CD14-positive monocyte (primary cell): ENCODE measurements around the gene HOXB1. TPM values are rescaled to one million over a fixed set of nuclear protein-coding genes. Genes with fewer than 3 reads are reported as not detected.

Experiments
- DNase-seq, 3 donors: peaks; one replicate each; pipeline ENCODE4 v3.0.0-alpha.2; 2011 to 2022
- H2AFZ ChIP-seq: 2 replicates; pipeline ENCODE4 v1.6.0; 2012; ENCODE audit warnings: mild to moderate bottlenecking, low read depth, low read length, inconsistent platforms; ENCODE audit not compliant: insufficient read depth, poor library complexity, severe bottlenecking
- H3K27ac ChIP-seq, 2 donors: 1 replicate in 1 of 2; 2 replicates in 1 of 2; pipeline ENCODE4 v1.5.1; 2012 to 2013; ENCODE audit warnings: low read length in 2 of 2, control low read depth in 1 of 2, inconsistent platforms in 1 of 2, low read depth in 1 of 2, mild to moderate bottlenecking in 1 of 2
- H3K27me3 ChIP-seq, 2 donors: one replicate each; pipeline versions ENCODE4 v1.6.0 to v1.6.1; 2011 to 2013; ENCODE audit warnings: low read length in 2 of 2; ENCODE audit not compliant: control insufficient read depth in 2 of 2, insufficient read depth in 2 of 2
- H3K36me3 ChIP-seq, 2 donors: replicated peaks in 1 of 2; 1 replicate in 1 of 2; 2 replicates in 1 of 2; pipeline versions ENCODE4 v1.5.1 to v1.6.1; 2012 to 2013; ENCODE audit warnings: low read length in 2 of 2, control low read depth in 1 of 2, inconsistent platforms in 1 of 2, mild to moderate bottlenecking in 1 of 2; ENCODE audit not compliant: insufficient read depth in 2 of 2, control insufficient read depth in 1 of 2
- H3K4me1 ChIP-seq, 2 donors: 1 replicate in 1 of 2; 2 replicates in 1 of 2; pipeline versions ENCODE4 v1.5.1 to v1.6.1; 2012 to 2013; ENCODE audit warnings: low read length in 2 of 2, control low read depth in 1 of 2, inconsistent platforms in 1 of 2, mild to moderate bottlenecking in 1 of 2, moderate library complexity in 1 of 2; ENCODE audit not compliant: insufficient read depth in 2 of 2, control insufficient read depth in 1 of 2
- H3K4me2 ChIP-seq: replicated peaks from 2 replicates; pipeline ENCODE3; 2012; ENCODE audit warnings: low read length, moderate library complexity, mild to moderate bottlenecking; ENCODE audit not compliant: poor library complexity, severe bottlenecking; ENCODE audit errors: extremely low read depth
- H3K4me3 ChIP-seq, 3 experiments: fragments of 200-600 bp in 1 of 3; sonication (generic) in 1 of 3; replicated peaks in 1 of 3; 1 replicate in 2 of 3; 2 replicates in 1 of 3; pipeline ENCODE4 v1.5.1; 2011 to 2013; ENCODE audit warnings: low read length in 3 of 3, mild to moderate bottlenecking in 3 of 3, control low read depth in 2 of 3, low read depth in 2 of 3, inconsistent platforms in 1 of 3, moderate library complexity in 1 of 3
- H3K79me2 ChIP-seq: 2 replicates; pipeline ENCODE4 v1.6.0; 2012; ENCODE audit warnings: mild to moderate bottlenecking, control low read depth, inconsistent platforms, low read length, moderate library complexity; ENCODE audit not compliant: insufficient read depth
- H3K9ac ChIP-seq: 2 replicates; pipeline ENCODE4 v1.6.0; 2017; ENCODE audit warnings: low read length, mild to moderate bottlenecking; ENCODE audit not compliant: insufficient read depth, poor library complexity, severe bottlenecking
- H3K9me3 ChIP-seq, 2 donors: replicated peaks in 1 of 2; 1 replicate in 1 of 2; 2 replicates in 1 of 2; pipeline versions ENCODE4 v1.5.1 to v1.6.1; 2012 to 2013; ENCODE audit warnings: low read length in 2 of 2, control low read depth in 1 of 2; ENCODE audit not compliant: control insufficient read depth in 1 of 2, insufficient read depth in 1 of 2
- H4K20me1 ChIP-seq: 2 replicates; pipeline ENCODE4 v1.6.0; 2012; ENCODE audit warnings: mild to moderate bottlenecking, low read length, control low read depth, moderate library complexity; ENCODE audit not compliant: insufficient read depth
- H3K27ac Mint-ChIP-seq, 7 donors: one replicate each; pipeline ENCODE4 v1.8.0; 2020; ENCODE audit warnings: mild to moderate bottlenecking in 7 of 7, mixed read lengths in 7 of 7, moderate library complexity in 6 of 7, inconsistent platforms in 2 of 7
- H3K27me3 Mint-ChIP-seq, 3 donors: one replicate each; pipeline ENCODE4 v1.8.0; 2021 to 2022; ENCODE audit warnings: low read depth in 3 of 3, mild to moderate bottlenecking in 3 of 3, mixed read lengths in 3 of 3, moderate library complexity in 3 of 3, inconsistent platforms in 1 of 3
- H3K36me3 Mint-ChIP-seq, 2 donors: one replicate each; pipeline ENCODE4 v1.8.0; 2020; ENCODE audit warnings: mixed read lengths in 2 of 2, inconsistent platforms in 1 of 2, mild to moderate bottlenecking in 1 of 2
- H3K4me1 Mint-ChIP-seq: one replicate; pipeline ENCODE4 v1.8.0; 2020; ENCODE audit warnings: mild to moderate bottlenecking, mixed read lengths
- H3K4me3 Mint-ChIP-seq, 2 donors: one replicate each; pipeline ENCODE4 v1.8.0; 2020; ENCODE audit warnings: mild to moderate bottlenecking in 2 of 2, mixed read lengths in 2 of 2, moderate library complexity in 1 of 2
- H3K9me3 Mint-ChIP-seq, 7 donors: one replicate each; pipeline ENCODE4 v1.8.0; 2020 to 2022; ENCODE audit warnings: mixed read lengths in 7 of 7, mild to moderate bottlenecking in 6 of 7, moderate library complexity in 6 of 7, inconsistent platforms in 2 of 7
- CTCF ChIP-seq: fragments of 200-600 bp; IDR thresholded peaks from one replicate; pipeline ENCODE4 v1.8.0; 2022; ENCODE audit warnings: antibody characterized with exemption, mild to moderate bottlenecking
- WGBS: methylation state at CpG from one replicate; pipeline ENCODE4 v1.1.5; 2013; ENCODE audit warnings: missing lambda C conversion rate; ENCODE audit not compliant: insufficient coverage; 5-methylcytosine and 5-hydroxymethylcytosine counted together
- intact Hi-C, 2 donors: fragments of 100-400 bp; cut with micrococcal nuclease; formaldehyde crosslinking; loops; one replicate each; pipeline versions ENCODE4 v1.15.0 to v1.15.1; 2023
- polyA plus RNA-seq, 3 donors: library from polyadenylated mRNA; depleted of rRNA in 1 of 3; unstranded in 2 of 3; stranded (reverse) in 1 of 3; fragments of 300-500 nt in 2 of 3; fragments of >200 nt in 1 of 3; fragmentation: Illumina TruSeq in 2 of 3; gene quantifications; 1 replicate in 2 of 3; 2 replicates in 1 of 3; pipeline ENCODE4 v1.2.3, GENCODE V29; 2012 to 2021

The HOXB1 gene
- polyA plus RNA-seq, 3 donors: not detected

- H3K9ac ChIP-seq: no peak overlapping the region
These were observed 19.2 kb upstream of the HOXB1 start for GRCh38 chr17:48549914-48550501.

GRCh38 chr17:48549281-48549630 is 18.4 kb upstream of the HOXB1 start:
- Mint-ChIP-seq H3K4me1 (peaks cover 33% of the 10 kb centered on the region), H3K4me3 (no peak overlapping the region), H3K27ac (no peak overlapping the region), H3K9me3 (peaks cover 0 to 6% (median 4%) of the 10 kb centered on the region in 7 donors), H3K36me3 (peaks cover 0 to 5% of the 10 kb centered on the region in 2 donors), H3K27me3 (peaks cover 57 to 61% (median 58%) of the 10 kb centered on the region in 3 donors)
- WGBS: 67% methylated on average over 1 of the region's 3 CpGs
- Histone ChIP-seq H3K4me1 (peaks cover 18 to 25% of the 10 kb centered on the region in 2 donors), H3K27me3 (peaks cover 19 to 49% of the 10 kb centered on the region in 2 donors), H3K9ac (no peak overlapping the region), H3K79me2 (no peaks in the 10 kb centered on the region), H3K36me3 (no peaks in the 10 kb centered on the region), H3K27ac (no peak overlapping the region), H3K9me3 (no peaks in the 10 kb centered on the region), H3K4me3 (no peak overlapping the region), H4K20me1 (no peaks in the 10 kb centered on the region), H2AFZ (no peak overlapping the region), H3K4me2 (no peak overlapping the region)
- DNase-seq: no peak
- no peak for TF ChIP-seq CTCF
- intact Hi-C loops: no loop called here

More at GRCh38 chr17:48549914-48550501, 19.2 kb upstream of the HOXB1 start:
- Mint-ChIP-seq H3K27ac (no peak overlapping the region), H3K36me3 (peaks cover 2 to 4% of the 10 kb centered on the region in 2 donors), H3K27me3 (peaks cover 57 to 58% (median 58%) of the 10 kb centered on the region in 3 donors), H3K9me3 (peaks cover 0 to 5% (median 0%) of the 10 kb centered on the region in 7 donors), H3K4me1 (peaks cover 30% of the 10 kb centered on the region), H3K4me3 (no peak overlapping the region)
- H3K4me2 ChIP-seq: no peak overlapping the region
- intact Hi-C loops: no loop called here
- H3K36me3 ChIP-seq: no peaks in the 10 kb centered on the region
- 97% methylated on average over 7 of the region's 18 CpGs for WGBS
- no peaks in the 10 kb centered on the region for H3K9me3 ChIP-seq
- peaks cover 19 to 49% of the 10 kb centered on the region in 2 donors for H3K27me3 ChIP-seq
- H3K27ac ChIP-seq: no peak overlapping the region
- no peak for TF ChIP-seq CTCF
- H3K4me1 ChIP-seq: peaks cover 12 to 17% of the 10 kb centered on the region in 2 donors
- H2AFZ ChIP-seq: no peak overlapping the region
- no peaks in the 10 kb centered on the region for H3K79me2 ChIP-seq
- H4K20me1 ChIP-seq: no peaks in the 10 kb centered on the region
- DNase-seq: no peak
- H3K4me3 ChIP-seq: no peak overlapping the region
